HCT116 (cell line): ENCODE results near the gene PLD6. TPM values are rescaled to one million over a fixed set of nuclear protein-coding genes. Genes with fewer than 3 reads are reported as not detected.

Experiments
- ATAC-seq: fragments of 200-7000 bp; cut with Tn5 transposase; 2 replicates; pipeline ENCODE4 v1.9.1; 2020; ENCODE audit warnings: mild to moderate bottlenecking, moderate library complexity
- BruUV-seq: library from RNA; stranded (reverse); fragments of 400-500 nt; replicated peaks from 2 replicates; lab custom pipeline; 2021; lab: Mats Ljungman, UMichigan
- CTCF ChIA-PET: fragments of 300-600 bp; sonication (Branson Sonifier 250); formaldehyde crosslinking; loops from one replicate; lab custom pipeline; 2021; ENCODE audit warnings: antibody characterized with exemption; lab: Charles Lee
- POLR2A ChIA-PET: fragments of 300-600, 350-600 bp; sonication (Branson Sonifier 250); formaldehyde crosslinking; loops from one replicate; lab custom pipeline; 2021; ENCODE audit warnings: antibody characterized with exemption; lab: Charles Lee
- RAD21 ChIA-PET, 2 experiments: fragments of 300-600 bp; sonication (Branson Sonifier 250); formaldehyde crosslinking; loops; one replicate each; lab custom pipeline; 2023; ENCODE audit warnings: low total read pairs in 2 of 2; ENCODE audit not compliant: uncharacterized antibody in 2 of 2, unreplicated experiment in 2 of 2, low non-redundant PET in 1 of 2; lab: Charles Lee
- DNase-seq: peaks from one replicate; pipeline ENCODE4 v3.0.0-alpha.2; 2010; ENCODE audit warnings: low read depth, low spot score
- H2AFZ ChIP-seq: fragments of 200-600 bp; shearing (Covaris generic), sonication (generic); 2 replicates; pipeline ENCODE4 v1.6.1; 2017; ENCODE audit warnings: low read depth, mixed run types, mixed read lengths, antibody characterized with exemption, low read length; ENCODE audit not compliant: poor library complexity, severe bottlenecking
- H3K27ac ChIP-seq: 2 replicates; pipeline ENCODE4 v1.5.1; 2012; ENCODE audit warnings: low read depth, low read length
- H3K27me3 ChIP-seq: fragments of 200-600 bp; sonication (generic); 2 replicates; pipeline ENCODE4 v1.6.1; 2016; ENCODE audit warnings: mixed run types, low read length, mixed read lengths; ENCODE audit not compliant: insufficient read depth
- H3K36me3 ChIP-seq, 2 experiments: fragments of 200-500 bp in 1 of 2; fragments of 200-600 bp in 1 of 2; sonication (Bioruptor generic) in 1 of 2; sonication (generic) in 1 of 2; 2 replicates each; pipeline versions ENCODE4 v1.5.1 to v1.6.1; 2014 to 2016; ENCODE audit warnings: low read length in 2 of 2, inconsistent platforms in 1 of 2, mixed read lengths in 1 of 2, mixed run types in 1 of 2; ENCODE audit not compliant: insufficient read depth in 2 of 2, control insufficient read depth in 1 of 2
- H3K4me1 ChIP-seq, 2 experiments: fragments of 200-600 bp in 1 of 2; sonication (generic) in 1 of 2; 2 replicates each; pipeline versions ENCODE4 v1.5.1 to v1.6.1; 2012 to 2017; ENCODE audit warnings: low read length in 2 of 2, inconsistent platforms in 1 of 2, mild to moderate bottlenecking in 1 of 2, mixed read lengths in 1 of 2, mixed run types in 1 of 2, moderate library complexity in 1 of 2; ENCODE audit not compliant: insufficient read depth in 2 of 2, control insufficient read depth in 1 of 2
- H3K4me2 ChIP-seq: fragments of 200-600 bp; sonication (generic); 2 replicates; pipeline ENCODE4 v1.6.1; 2017; ENCODE audit warnings: mixed run types, low read length, mixed read lengths
- H3K4me3 ChIP-seq, 2 experiments: fragments of 200-600 bp in 1 of 2; sonication (generic) in 1 of 2; replicated peaks in 1 of 2; 2 replicates each; pipeline ENCODE4 v1.5.1; 2011 to 2016; ENCODE audit warnings: low read length in 2 of 2, control low read depth in 1 of 2, low read depth in 1 of 2, mild to moderate bottlenecking in 1 of 2, mixed read lengths in 1 of 2, mixed run types in 1 of 2
- H3K79me2 ChIP-seq: fragments of 200-600 bp; sonication (generic); 2 replicates; pipeline ENCODE4 v1.6.1; 2017; ENCODE audit warnings: mild to moderate bottlenecking, mixed run types, low read length, moderate library complexity, mixed read lengths; ENCODE audit not compliant: insufficient read depth
- H3K9ac ChIP-seq: fragments of 200-600 bp; sonication (generic); 2 replicates; pipeline ENCODE4 v1.6.1; 2016; ENCODE audit warnings: low read length, mixed read lengths
- H3K9me2 ChIP-seq: fragments of 200-600 bp; sonication (generic), shearing (Covaris generic); 2 replicates; pipeline ENCODE4 v1.6.1; 2017; ENCODE audit warnings: mixed run types, mild to moderate bottlenecking, moderate library complexity; ENCODE audit not compliant: insufficient read depth
- H3K9me3 ChIP-seq, 2 experiments: fragments of 200-500 bp in 1 of 2; fragments of 200-600 bp in 1 of 2; sonication (Bioruptor generic) in 1 of 2; sonication (generic) in 1 of 2; 2 replicates each; pipeline ENCODE4 v1.6.1; 2014 to 2017; ENCODE audit warnings: low read length in 2 of 2, mixed read lengths in 2 of 2, inconsistent platforms in 1 of 2, low read depth in 1 of 2, mild to moderate bottlenecking in 1 of 2, mixed run types in 1 of 2, moderate library complexity in 1 of 2; ENCODE audit not compliant: control insufficient read depth in 1 of 2, insufficient read depth in 1 of 2
- H4K20me1 ChIP-seq: fragments of 200-600 bp; sonication (generic), shearing (Covaris generic); 2 replicates; pipeline ENCODE4 v1.6.1; 2017; ENCODE audit warnings: mixed run types, mild to moderate bottlenecking, moderate library complexity; ENCODE audit not compliant: insufficient read depth
- ATF3 ChIP-seq: IDR thresholded peaks from 2 replicates; pipeline ENCODE4 v1.6.1; 2012
- CBX3 ChIP-seq: IDR thresholded peaks from 2 replicates; pipeline ENCODE4 v1.6.1; 2012; ENCODE audit warnings: low read depth
- ELF1 ChIP-seq: IDR thresholded peaks from 2 replicates; pipeline ENCODE4 v1.6.1; 2012; ENCODE audit warnings: low read depth, borderline replicate concordance
- EZH2 ChIP-seq: fragments of 200-600 bp; sonication (generic); IDR thresholded peaks from 2 replicates; pipeline ENCODE4 v1.6.1; 2017; ENCODE audit warnings: antibody characterized with exemption, mixed run types
- FOSL1 ChIP-seq: IDR thresholded peaks from 2 replicates; pipeline ENCODE4 v1.6.1; 2012; ENCODE audit warnings: low read depth
- JUND ChIP-seq: IDR thresholded peaks from 2 replicates; pipeline ENCODE4 v1.6.1; 2012
- MAX ChIP-seq: IDR thresholded peaks from 2 replicates; pipeline ENCODE4 v1.6.1; 2012
- POLR2A ChIP-seq: IDR thresholded peaks from 2 replicates; pipeline ENCODE4 v1.7.0; 2011; ENCODE audit warnings: borderline replicate concordance; ENCODE audit not compliant: insufficient read depth, insufficient read length; ENCODE audit errors: extremely low read depth
- RAD21 ChIP-seq: IDR thresholded peaks from 2 replicates; pipeline ENCODE4 v1.6.1; 2012; ENCODE audit warnings: low read depth, mild to moderate bottlenecking
- REST ChIP-seq: IDR thresholded peaks from 2 replicates; pipeline ENCODE4 v1.6.1; 2012; ENCODE audit warnings: low read depth
- SIN3A ChIP-seq: IDR thresholded peaks from 2 replicates; pipeline ENCODE4 v1.6.1; 2012; ENCODE audit warnings: low read depth
- SP1 ChIP-seq: IDR thresholded peaks from 2 replicates; pipeline ENCODE4 v1.6.1; 2012; ENCODE audit warnings: low read depth
- SRF ChIP-seq: IDR thresholded peaks from 2 replicates; pipeline ENCODE4 v1.6.1; 2012; ENCODE audit warnings: low read depth
- TCF7L2 ChIP-seq: IDR thresholded peaks from 2 replicates; pipeline ENCODE4 v1.7.0; 2011; ENCODE audit warnings: borderline replicate concordance, inconsistent platforms; ENCODE audit not compliant: insufficient read depth, insufficient read length; ENCODE audit errors: extremely low read depth
- YY1 ChIP-seq: IDR thresholded peaks from 2 replicates; pipeline ENCODE4 v1.6.1; 2011; ENCODE audit warnings: low read length, low read depth, moderate library complexity, mild to moderate bottlenecking; ENCODE audit not compliant: insufficient replicate concordance; ENCODE audit errors: extremely low read depth
- ZFX ChIP-seq: fragments of 450-650 bp; IDR thresholded peaks from 2 replicates; pipeline ENCODE4 v1.6.1; 2017
- ZNF274 ChIP-seq: fragments of 200-500 bp; sonication (Bioruptor generic); IDR thresholded peaks from 2 replicates; pipeline ENCODE4 v1.6.1; 2014; ENCODE audit warnings: mild to moderate bottlenecking, low read depth, low read length, inconsistent platforms
- intact Hi-C: fragments of 100-400 bp; cut with micrococcal nuclease; formaldehyde crosslinking; loops from 2 replicates; pipeline ENCODE4 v1.10.0; 2022
- total RNA-seq: library from RNA; stranded (reverse); gene quantifications from one replicate; pipeline ENCODE4 v1.2.1, GENCODE V29; 2021; ENCODE audit not compliant: unreplicated experiment
- TF ChIP-seq, protein P1 (sequence below): IDR thresholded peaks from 2 replicates; pipeline ENCODE4 v1.6.1; 2011; ENCODE audit warnings: mild to moderate bottlenecking, low read length, moderate library complexity; ENCODE audit not compliant: insufficient replicate concordance; ENCODE audit errors: extremely low read depth

The PLD6 gene
- total RNA-seq, 1 experiment from 2014 or later, result 15.6 TPM

DNA sequence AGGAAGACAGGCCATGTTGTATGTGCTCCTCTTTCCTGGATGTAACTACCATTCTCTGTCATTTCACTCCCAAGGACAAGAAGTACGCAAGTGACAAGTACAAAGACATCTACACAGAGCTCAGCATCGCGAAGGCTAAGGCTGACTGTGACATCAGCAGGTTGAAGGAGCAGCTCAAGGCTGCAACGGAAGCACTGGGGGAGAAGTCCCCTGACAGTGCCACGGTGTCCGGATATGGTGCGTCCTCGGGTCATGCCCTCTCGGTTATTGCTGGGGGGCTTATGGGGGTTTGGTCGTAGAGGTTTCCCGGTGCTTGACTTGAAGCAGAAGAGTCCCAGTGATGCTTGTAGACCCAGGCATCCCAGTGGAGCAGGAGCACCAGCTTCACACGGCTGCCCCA, 29.0 kb downstream of the PLD6 start:
- H3K27ac ChIP-seq, result no peak overlapping the region
- intact Hi-C loops, result no loop called here
- H4K20me1 ChIP-seq, result no peaks in the 10 kb centered on the region
- no peaks in the 10 kb centered on the region for H3K27me3 ChIP-seq
- no peaks in the 10 kb centered on the region for H3K9me2 ChIP-seq
- no peaks in the 10 kb centered on the region for H3K79me2 ChIP-seq
- RAD21 ChIA-PET, result no interaction called here
- no peaks in the 10 kb centered on the region for H3K4me1 ChIP-seq
- H3K9me3 ChIP-seq, result no peaks in the 10 kb centered on the region
- no peak overlapping the region for H2AFZ ChIP-seq
- POLR2A ChIA-PET, result no interaction called here
- no TSS peak for BruUV-seq
- H3K4me2 ChIP-seq, result no peak overlapping the region
- H3K36me3 ChIP-seq, result peaks cover 43 to 63% of the 10 kb centered on the region in 2 experiments
- CTCF ChIA-PET, result interaction anchor here (0.6 kb wide), 1 partner anchor 79 kb away, joined by 3 read pairs; no protein-coding TSS in a partner anchor
- no peak overlapping the region for H3K9ac ChIP-seq
- DNase-seq (no peak), ATAC-seq (no peak)
- H3K4me3 ChIP-seq, result no peak overlapping the region
- no peak for TF ChIP-seq REST
- TF ChIP-seq SP1, result no peak
- TF ChIP-seq SRF, result no peak
- TF ChIP-seq FOSL1, result no peak
- no peak for TF ChIP-seq ATF3
- no peak for TF ChIP-seq ZFX
- no peak for TF ChIP-seq RAD21
- TF ChIP-seq SIN3A, result no peak
- no peak for TF ChIP-seq YY1
- TF ChIP-seq, protein P1, sequence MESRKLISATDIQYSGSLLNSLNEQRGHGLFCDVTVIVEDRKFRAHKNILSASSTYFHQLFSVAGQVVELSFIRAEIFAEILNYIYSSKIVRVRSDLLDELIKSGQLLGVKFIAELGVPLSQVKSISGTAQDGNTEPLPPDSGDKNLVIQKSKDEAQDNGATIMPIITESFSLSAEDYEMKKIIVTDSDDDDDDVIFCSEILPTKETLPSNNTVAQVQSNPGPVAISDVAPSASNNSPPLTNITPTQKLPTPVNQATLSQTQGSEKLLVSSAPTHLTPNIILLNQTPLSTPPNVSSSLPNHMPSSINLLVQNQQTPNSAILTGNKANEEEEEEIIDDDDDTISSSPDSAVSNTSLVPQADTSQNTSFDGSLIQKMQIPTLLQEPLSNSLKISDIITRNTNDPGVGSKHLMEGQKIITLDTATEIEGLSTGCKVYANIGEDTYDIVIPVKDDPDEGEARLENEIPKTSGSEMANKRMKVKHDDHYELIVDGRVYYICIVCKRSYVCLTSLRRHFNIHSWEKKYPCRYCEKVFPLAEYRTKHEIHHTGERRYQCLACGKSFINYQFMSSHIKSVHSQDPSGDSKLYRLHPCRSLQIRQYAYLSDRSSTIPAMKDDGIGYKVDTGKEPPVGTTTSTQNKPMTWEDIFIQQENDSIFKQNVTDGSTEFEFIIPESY, result no peak
- TF ChIP-seq MAX, result no peak
- no peak for TF ChIP-seq JUND
- TF ChIP-seq TCF7L2, result no peak
- no peak for TF ChIP-seq CBX3
- TF ChIP-seq EZH2, result no peak
- TF ChIP-seq ELF1, result no peak
- no peak for TF ChIP-seq POLR2A
- no peak for TF ChIP-seq ZNF274
